ENCODE data around the gene USP6NL. TPM values are rescaled to one million over a fixed set of nuclear protein-coding genes. Genes with fewer than 3 reads are reported as not detected.

USP6NL gene
- total and polyA plus RNA-seq, 10 of the 15 experiments (the other 5 are each of a cell fraction or from before 2014, with no cell fraction given): 4.0 to 27.7 (median 18.2) TPM

DNA sequence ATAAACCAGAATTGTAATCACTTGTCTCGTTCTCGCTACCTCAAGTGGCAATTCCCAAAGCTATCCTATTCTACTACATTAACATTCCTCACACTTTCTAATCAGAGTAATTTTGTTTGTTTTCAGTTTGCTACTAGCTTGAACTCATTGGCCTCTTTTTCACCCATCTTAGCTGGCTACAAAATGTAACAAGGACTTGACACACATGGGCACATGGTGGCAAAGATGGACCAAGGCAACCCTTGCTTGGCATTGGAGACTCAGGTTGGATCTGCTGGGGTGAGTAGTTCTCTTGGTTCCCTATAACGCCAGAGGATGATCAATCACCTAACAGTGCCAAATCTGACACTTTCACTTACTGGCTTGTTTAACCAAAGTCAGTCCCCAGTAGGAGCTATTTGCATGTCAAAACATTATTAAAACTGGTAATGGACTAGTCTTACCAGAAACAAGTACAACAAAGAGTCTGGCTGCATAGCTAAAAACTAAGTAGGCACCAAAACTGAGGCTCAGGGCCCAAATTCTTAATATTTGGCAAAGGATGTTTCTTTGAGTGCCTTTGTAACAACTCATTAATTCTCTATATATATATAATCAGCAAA is 1.9 kb downstream of the USP6NL start (continued):
- TF ChIP-seq, protein P1, sequence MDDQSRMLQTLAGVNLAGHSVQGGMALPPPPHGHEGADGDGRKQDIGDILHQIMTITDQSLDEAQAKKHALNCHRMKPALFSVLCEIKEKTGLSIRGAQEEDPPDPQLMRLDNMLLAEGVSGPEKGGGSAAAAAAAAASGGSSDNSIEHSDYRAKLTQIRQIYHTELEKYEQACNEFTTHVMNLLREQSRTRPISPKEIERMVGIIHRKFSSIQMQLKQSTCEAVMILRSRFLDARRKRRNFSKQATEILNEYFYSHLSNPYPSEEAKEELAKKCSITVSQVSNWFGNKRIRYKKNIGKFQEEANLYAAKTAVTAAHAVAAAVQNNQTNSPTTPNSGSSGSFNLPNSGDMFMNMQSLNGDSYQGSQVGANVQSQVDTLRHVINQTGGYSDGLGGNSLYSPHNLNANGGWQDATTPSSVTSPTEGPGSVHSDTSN (IDR thresholded peaks at IDR 0.05; ENCODE audit: insufficient replicate concordance, low read depth, low read length): peak; percentile 76
- TF ChIP-seq, protein P2, sequence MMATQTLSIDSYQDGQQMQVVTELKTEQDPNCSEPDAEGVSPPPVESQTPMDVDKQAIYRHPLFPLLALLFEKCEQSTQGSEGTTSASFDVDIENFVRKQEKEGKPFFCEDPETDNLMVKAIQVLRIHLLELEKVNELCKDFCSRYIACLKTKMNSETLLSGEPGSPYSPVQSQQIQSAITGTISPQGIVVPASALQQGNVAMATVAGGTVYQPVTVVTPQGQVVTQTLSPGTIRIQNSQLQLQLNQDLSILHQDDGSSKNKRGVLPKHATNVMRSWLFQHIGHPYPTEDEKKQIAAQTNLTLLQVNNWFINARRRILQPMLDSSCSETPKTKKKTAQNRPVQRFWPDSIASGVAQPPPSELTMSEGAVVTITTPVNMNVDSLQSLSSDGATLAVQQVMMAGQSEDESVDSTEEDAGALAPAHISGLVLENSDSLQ (IDR thresholded peaks at IDR 0.05): peak; percentile 86
- TF ChIP-seq RAD21 (IDR thresholded peaks at IDR 0.05; ENCODE audit: insufficient read depth, low read depth, low read length) (0 out of 2 replicates have a peak, but pooled peaks have one; percentile 4), SREBF1 (IDR thresholded peaks at IDR 0.05; ENCODE audit: low read length) (no peak), CBFB (IDR thresholded peaks at IDR 0.05; ENCODE audit: low read depth) (no peak), EP300 (IDR thresholded peaks at IDR 0.05; ENCODE audit: borderline replicate concordance in 1 of 2, control insufficient read depth in 1 of 2, low read depth in 2 of 2, low read length in 2 of 2) (no peak), MYB (IDR thresholded peaks at IDR 0.05; ENCODE audit: borderline replicate concordance, low read depth, low read length) (no peak), MXI1 (IDR thresholded peaks at IDR 0.05; ENCODE audit: low read depth, low read length) (no peak), IRF4 (IDR thresholded peaks at IDR 0.05; ENCODE audit: low read depth, low read length) (no peak), SMAD1 (IDR thresholded peaks at IDR 0.05; ENCODE audit: low read depth, partially characterized antibody) (no peak), SREBF2 (IDR thresholded peaks at IDR 0.05; ENCODE audit: low read length) (no peak), KLF5 (IDR thresholded peaks at IDR 0.05; ENCODE audit: partially characterized antibody) (no peak), ZBED1 (IDR thresholded peaks at IDR 0.05; ENCODE audit: borderline replicate concordance) (no peak), SUZ12 (IDR thresholded peaks at IDR 0.05; ENCODE audit: unreplicated experiment) (no peak), TBL1XR1 (IDR thresholded peaks at IDR 0.05; ENCODE audit: low read depth, low read length) (no peak), BACH1 (IDR thresholded peaks at IDR 0.05; ENCODE audit: borderline replicate concordance) (no peak), ZSCAN29 (IDR thresholded peaks at IDR 0.05) (no peak), ZNF622 (IDR thresholded peaks at IDR 0.05) (no peak), POLR2A (IDR thresholded peaks at IDR 0.05; ENCODE audit: low read depth, low read length) (peak; percentile 49)
- TF ChIP-seq, protein P3, sequence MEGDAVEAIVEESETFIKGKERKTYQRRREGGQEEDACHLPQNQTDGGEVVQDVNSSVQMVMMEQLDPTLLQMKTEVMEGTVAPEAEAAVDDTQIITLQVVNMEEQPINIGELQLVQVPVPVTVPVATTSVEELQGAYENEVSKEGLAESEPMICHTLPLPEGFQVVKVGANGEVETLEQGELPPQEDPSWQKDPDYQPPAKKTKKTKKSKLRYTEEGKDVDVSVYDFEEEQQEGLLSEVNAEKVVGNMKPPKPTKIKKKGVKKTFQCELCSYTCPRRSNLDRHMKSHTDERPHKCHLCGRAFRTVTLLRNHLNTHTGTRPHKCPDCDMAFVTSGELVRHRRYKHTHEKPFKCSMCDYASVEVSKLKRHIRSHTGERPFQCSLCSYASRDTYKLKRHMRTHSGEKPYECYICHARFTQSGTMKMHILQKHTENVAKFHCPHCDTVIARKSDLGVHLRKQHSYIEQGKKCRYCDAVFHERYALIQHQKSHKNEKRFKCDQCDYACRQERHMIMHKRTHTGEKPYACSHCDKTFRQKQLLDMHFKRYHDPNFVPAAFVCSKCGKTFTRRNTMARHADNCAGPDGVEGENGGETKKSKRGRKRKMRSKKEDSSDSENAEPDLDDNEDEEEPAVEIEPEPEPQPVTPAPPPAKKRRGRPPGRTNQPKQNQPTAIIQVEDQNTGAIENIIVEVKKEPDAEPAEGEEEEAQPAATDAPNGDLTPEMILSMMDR (IDR thresholded peaks at IDR 0.05 in 2 of 3, conservative IDR thresholded peaks at IDR 0.05 in 1 of 3; ENCODE audit: control insufficient read depth in 2 of 3, extremely low read depth in 1 of 3, insufficient read depth in 1 of 3, low read depth in 3 of 3, low read length in 3 of 3): no peak
- TF ChIP-seq, protein P4, sequence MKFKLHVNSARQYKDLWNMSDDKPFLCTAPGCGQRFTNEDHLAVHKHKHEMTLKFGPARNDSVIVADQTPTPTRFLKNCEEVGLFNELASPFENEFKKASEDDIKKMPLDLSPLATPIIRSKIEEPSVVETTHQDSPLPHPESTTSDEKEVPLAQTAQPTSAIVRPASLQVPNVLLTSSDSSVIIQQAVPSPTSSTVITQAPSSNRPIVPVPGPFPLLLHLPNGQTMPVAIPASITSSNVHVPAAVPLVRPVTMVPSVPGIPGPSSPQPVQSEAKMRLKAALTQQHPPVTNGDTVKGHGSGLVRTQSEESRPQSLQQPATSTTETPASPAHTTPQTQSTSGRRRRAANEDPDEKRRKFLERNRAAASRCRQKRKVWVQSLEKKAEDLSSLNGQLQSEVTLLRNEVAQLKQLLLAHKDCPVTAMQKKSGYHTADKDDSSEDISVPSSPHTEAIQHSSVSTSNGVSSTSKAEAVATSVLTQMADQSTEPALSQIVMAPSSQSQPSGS (IDR thresholded peaks at IDR 0.05; ENCODE audit: low read length): peak; percentile 45; the same call in 1 of the 2 replicates
- TF ChIP-seq, protein P5, sequence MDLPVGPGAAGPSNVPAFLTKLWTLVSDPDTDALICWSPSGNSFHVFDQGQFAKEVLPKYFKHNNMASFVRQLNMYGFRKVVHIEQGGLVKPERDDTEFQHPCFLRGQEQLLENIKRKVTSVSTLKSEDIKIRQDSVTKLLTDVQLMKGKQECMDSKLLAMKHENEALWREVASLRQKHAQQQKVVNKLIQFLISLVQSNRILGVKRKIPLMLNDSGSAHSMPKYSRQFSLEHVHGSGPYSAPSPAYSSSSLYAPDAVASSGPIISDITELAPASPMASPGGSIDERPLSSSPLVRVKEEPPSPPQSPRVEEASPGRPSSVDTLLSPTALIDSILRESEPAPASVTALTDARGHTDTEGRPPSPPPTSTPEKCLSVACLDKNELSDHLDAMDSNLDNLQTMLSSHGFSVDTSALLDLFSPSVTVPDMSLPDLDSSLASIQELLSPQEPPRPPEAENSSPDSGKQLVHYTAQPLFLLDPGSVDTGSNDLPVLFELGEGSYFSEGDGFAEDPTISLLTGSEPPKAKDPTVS (IDR thresholded peaks at IDR 0.05; ENCODE audit: low read depth, low read length): no peak
- TF ChIP-seq, protein P6, sequence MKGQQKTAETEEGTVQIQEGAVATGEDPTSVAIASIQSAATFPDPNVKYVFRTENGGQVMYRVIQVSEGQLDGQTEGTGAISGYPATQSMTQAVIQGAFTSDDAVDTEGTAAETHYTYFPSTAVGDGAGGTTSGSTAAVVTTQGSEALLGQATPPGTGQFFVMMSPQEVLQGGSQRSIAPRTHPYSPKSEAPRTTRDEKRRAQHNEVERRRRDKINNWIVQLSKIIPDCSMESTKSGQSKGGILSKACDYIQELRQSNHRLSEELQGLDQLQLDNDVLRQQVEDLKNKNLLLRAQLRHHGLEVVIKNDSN (IDR thresholded peaks at IDR 0.05; ENCODE audit: borderline replicate concordance, extremely low read length, insufficient read depth, low read depth, low read length): no peak

Data from GM12878 (cell line).